Mammary epithelial cell (primary cell): ENCODE measurements around the gene KCNA2.

ENCODE experiments used
- CTCF ChIP-seq, 2 donors: IDR thresholded peaks in 1 of 2; conservative IDR thresholded peaks in 1 of 2; 2 replicates each; pipeline ENCODE4 v1.5.1; 2011 to 2012; ENCODE audit warnings: inconsistent platforms in 2 of 2, low read length in 2 of 2, mild to moderate bottlenecking in 2 of 2, control low read depth in 1 of 2, low read depth in 1 of 2; ENCODE audit not compliant: insufficient read depth in 1 of 2; ENCODE audit errors: extremely low read depth in 1 of 2
- EZH2 ChIP-seq: IDR thresholded peaks from 2 replicates; pipeline ENCODE4 v1.6.1; 2012; ENCODE audit warnings: low read length, inconsistent platforms, borderline replicate concordance

DNA sequence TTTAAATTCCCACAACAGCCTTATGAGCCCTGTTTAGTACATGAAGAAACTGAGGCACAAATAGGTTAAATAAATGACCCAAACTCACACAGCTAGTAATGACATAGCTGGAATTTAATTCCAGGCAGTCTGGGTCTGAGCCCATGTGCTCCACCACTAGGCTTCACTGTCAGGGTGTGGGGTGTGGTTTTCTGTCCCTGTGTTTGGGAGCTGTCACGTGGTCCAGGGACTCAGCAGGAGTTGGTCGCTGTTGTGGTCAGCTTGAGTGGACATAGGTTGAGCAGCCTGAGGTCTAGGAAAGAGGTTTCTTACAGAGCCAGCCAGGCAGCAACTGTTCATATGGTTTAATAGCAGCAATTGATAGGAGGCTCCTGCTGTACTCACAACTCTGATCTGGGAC, 59.1 kb downstream of the KCNA2 start:
- no peak for TF ChIP-seq EZH2
- no peak for TF ChIP-seq CTCF (conservative IDR thresholded peaks at IDR 0.05 in 1 of 2, IDR thresholded peaks at IDR 0.05 in 1 of 2; ENCODE audit: extremely low read depth in 1 of 2, insufficient read depth in 1 of 2, low read depth in 1 of 2, low read length in 2 of 2)
